Right lobe of liver (tissue), 4 donors: Measurements from ENCODE around the gene TLCD1.

ENCODE experiments used
- CTCF ChIP-seq, 4 donors: fragments of 200-600 bp in 3 of 4; fragments of 450-650 bp in 1 of 4; IDR thresholded peaks; one replicate each; pipeline versions ENCODE4 v1.5.1 to v1.8.0; 2016 to 2022; ENCODE audit warnings: antibody characterized with exemption in 4 of 4, mild to moderate bottlenecking in 2 of 4
- POLR2A ChIP-seq: fragments of 450-650 bp; IDR thresholded peaks from one replicate; pipeline ENCODE4 v1.6.1; 2017; ENCODE audit warnings: antibody characterized with exemption, mild to moderate bottlenecking
- donor health status: DM: no; HTN: no; CAD: no.
- donor health status: DM: no; HTN: no; CAD: no.
- donor health status: DM: no; HTN: yes; CAD: no.

- TF ChIP-seq CTCF (IDR thresholded peaks at IDR 0.05) (no peak), POLR2A (no peak)
Observed at GRCh38 chr17:28718333-28719020, 7.6 kb downstream of the TLCD1 start.
